Measurements from ENCODE around the gene ACAA2.

GRCh38 chr18:49837889-49838288, 24.6 kb upstream of the ACAA2 start:
- TF ChIP-seq HNF4A (conservative IDR thresholded peaks at IDR 0.05) (peak; percentile 94 to 95), HNF4G (IDR thresholded peaks at IDR 0.05) (peak; percentile 90), GABPA (IDR thresholded peaks at IDR 0.05 in 1 of 2, conservative IDR thresholded peaks at IDR 0.05 in 1 of 2) (no peak), RAD21 (IDR thresholded peaks at IDR 0.05) (peak; percentile 22 to 46), SP1 (IDR thresholded peaks at IDR 0.05) (peak; percentile 84), TAF1 (conservative IDR thresholded peaks at IDR 0.05) (no peak), FOXA1 (IDR thresholded peaks at IDR 0.05) (peak; percentile 99), YY1 (IDR thresholded peaks at IDR 0.05) (peak; percentile 94), ATF3 (IDR thresholded peaks at IDR 0.05) (no peak)
- TF ChIP-seq, protein P1, sequence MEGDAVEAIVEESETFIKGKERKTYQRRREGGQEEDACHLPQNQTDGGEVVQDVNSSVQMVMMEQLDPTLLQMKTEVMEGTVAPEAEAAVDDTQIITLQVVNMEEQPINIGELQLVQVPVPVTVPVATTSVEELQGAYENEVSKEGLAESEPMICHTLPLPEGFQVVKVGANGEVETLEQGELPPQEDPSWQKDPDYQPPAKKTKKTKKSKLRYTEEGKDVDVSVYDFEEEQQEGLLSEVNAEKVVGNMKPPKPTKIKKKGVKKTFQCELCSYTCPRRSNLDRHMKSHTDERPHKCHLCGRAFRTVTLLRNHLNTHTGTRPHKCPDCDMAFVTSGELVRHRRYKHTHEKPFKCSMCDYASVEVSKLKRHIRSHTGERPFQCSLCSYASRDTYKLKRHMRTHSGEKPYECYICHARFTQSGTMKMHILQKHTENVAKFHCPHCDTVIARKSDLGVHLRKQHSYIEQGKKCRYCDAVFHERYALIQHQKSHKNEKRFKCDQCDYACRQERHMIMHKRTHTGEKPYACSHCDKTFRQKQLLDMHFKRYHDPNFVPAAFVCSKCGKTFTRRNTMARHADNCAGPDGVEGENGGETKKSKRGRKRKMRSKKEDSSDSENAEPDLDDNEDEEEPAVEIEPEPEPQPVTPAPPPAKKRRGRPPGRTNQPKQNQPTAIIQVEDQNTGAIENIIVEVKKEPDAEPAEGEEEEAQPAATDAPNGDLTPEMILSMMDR (IDR thresholded peaks at IDR 0.05; ENCODE audit: low read depth, low read length, missing input control) = no peak
- TF ChIP-seq, protein P2, sequence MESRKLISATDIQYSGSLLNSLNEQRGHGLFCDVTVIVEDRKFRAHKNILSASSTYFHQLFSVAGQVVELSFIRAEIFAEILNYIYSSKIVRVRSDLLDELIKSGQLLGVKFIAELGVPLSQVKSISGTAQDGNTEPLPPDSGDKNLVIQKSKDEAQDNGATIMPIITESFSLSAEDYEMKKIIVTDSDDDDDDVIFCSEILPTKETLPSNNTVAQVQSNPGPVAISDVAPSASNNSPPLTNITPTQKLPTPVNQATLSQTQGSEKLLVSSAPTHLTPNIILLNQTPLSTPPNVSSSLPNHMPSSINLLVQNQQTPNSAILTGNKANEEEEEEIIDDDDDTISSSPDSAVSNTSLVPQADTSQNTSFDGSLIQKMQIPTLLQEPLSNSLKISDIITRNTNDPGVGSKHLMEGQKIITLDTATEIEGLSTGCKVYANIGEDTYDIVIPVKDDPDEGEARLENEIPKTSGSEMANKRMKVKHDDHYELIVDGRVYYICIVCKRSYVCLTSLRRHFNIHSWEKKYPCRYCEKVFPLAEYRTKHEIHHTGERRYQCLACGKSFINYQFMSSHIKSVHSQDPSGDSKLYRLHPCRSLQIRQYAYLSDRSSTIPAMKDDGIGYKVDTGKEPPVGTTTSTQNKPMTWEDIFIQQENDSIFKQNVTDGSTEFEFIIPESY (IDR thresholded peaks at IDR 0.05) = peak; percentile 62
